GM19328 (cell line): ENCODE measurements around the gene PTPN7.
"Not testable (repeated sequence)": the region's sequence is repeated elsewhere in the genome, so short reads cannot be mapped to it uniquely, and the experiment has no call there.

ENCODE experiments used
- ATAC-seq: cut with Tn5 transposase; IDR thresholded peaks from one replicate; pipeline ENCODE4 v1.9.1; 2021; ENCODE audit warnings: mild to moderate bottlenecking, moderate library complexity; ENCODE audit not compliant: unreplicated experiment

The PTPN7 gene

GRCh38 chr1:202133001-202133400 is 27.4 kb downstream of the PTPN7 start:
- ATAC-seq: no peak

GRCh38 chr1:202131956-202132821 is 28.2 kb downstream of the PTPN7 start:
- no peak for ATAC-seq

GRCh38 chr1:202130816-202131522 is 29.4 kb downstream of the PTPN7 start:
- no peak for ATAC-seq

GRCh38 chr1:202130297-202130721 is 30.1 kb downstream of the PTPN7 start:
- ATAC-seq: no peak

GRCh38 chr1:202129453-202130296 is 30.7 kb downstream of the PTPN7 start:
- ATAC-seq: no peak

GRCh38 chr1:202127836-202128622 is 32.4 kb downstream of the PTPN7 start:
- no peak for ATAC-seq

- no peak for ATAC-seq
Measured at GRCh38 chr1:202127061-202127460, 33.3 kb downstream of the PTPN7 start.

- no peak for ATAC-seq
Measured at GRCh38 chr1:202126426-202126825, 34.0 kb downstream of the PTPN7 start.

- ATAC-seq: no peak
Measured at GRCh38 chr1:202125611-202126010, 34.8 kb downstream of the PTPN7 start.

- ATAC-seq: no peak
Measured at GRCh38 chr1:202124142-202124541, 36.3 kb downstream of the PTPN7 start.

- ATAC-seq: no peak
Measured at GRCh38 chr1:202123336-202123813, 37.0 kb downstream of the PTPN7 start.

GRCh38 chr1:202122639-202123335 is 37.6 kb downstream of the PTPN7 start, which contains the start of gene GPR37L1:
TSS of gene GPR37L1 (plus strand) at chr1:202122917. CDS start at chr1:202122964, 47 bp downstream.
- no peak for ATAC-seq

GRCh38 chr1:202121006-202121405 is 39.4 kb downstream of the PTPN7 start:
- ATAC-seq: no peak

- no peak for ATAC-seq
Measured at GRCh38 chr1:202117898-202118371, 42.5 kb downstream of the PTPN7 start.

GRCh38 chr1:202116287-202116686 is 44.1 kb downstream of the PTPN7 start:
- ATAC-seq: no peak

- ATAC-seq: no peak
Measured at GRCh38 chr1:202113690-202114300, 46.6 kb downstream of the PTPN7 start.

GRCh38 chr1:202112859-202113689 is 47.3 kb downstream of the PTPN7 start:
- no peak for ATAC-seq

GRCh38 chr1:202111589-202111988 is 48.8 kb downstream of the PTPN7 start:
- not testable (repeated sequence) for ATAC-seq
